SU-DHL-6 (cell line): Measurements from ENCODE around the gene STARD10.

Experiments used
- H2AFZ ChIP-seq: fragments of 200-600 bp; sonication (generic); 2 replicates; pipeline ENCODE4 v1.6.1; 2014; ENCODE audit warnings: low read depth, mild to moderate bottlenecking, moderate library complexity, mixed read lengths, antibody characterized with exemption, low read length; ENCODE audit not compliant: severe bottlenecking
- H3F3A ChIP-seq: fragments of 200-600 bp; shearing (Covaris generic); 2 replicates; pipeline ENCODE4 v1.6.0; 2016; ENCODE audit warnings: antibody characterized with exemption, mild to moderate bottlenecking; ENCODE audit not compliant: insufficient read depth
- H3K27ac ChIP-seq: fragments of 200-600 bp; sonication (generic); 2 replicates; pipeline ENCODE4 v1.5.1; 2016; ENCODE audit warnings: low read depth, mild to moderate bottlenecking, low read length, moderate library complexity, mixed read lengths
- H3K27me3 ChIP-seq: fragments of 200-600 bp; sonication (generic), shearing (Covaris generic); 2 replicates; pipeline ENCODE4 v1.6.0; 2014; ENCODE audit warnings: mild to moderate bottlenecking, low read length
- H3K36me3 ChIP-seq: fragments of 200-600 bp; sonication (generic); 2 replicates; pipeline ENCODE4 v1.6.1; 2014; ENCODE audit warnings: mild to moderate bottlenecking, low read length, mixed read lengths
- H3K4me2 ChIP-seq: fragments of 300-600, 200-600 bp; shearing (Covaris generic), sonication (generic); 2 replicates; pipeline ENCODE4 v1.6.0; 2014; ENCODE audit warnings: low read length, low read depth, mild to moderate bottlenecking; ENCODE audit not compliant: poor library complexity, severe bottlenecking
- H3K4me3 ChIP-seq: fragments of 200-600 bp; sonication (generic); 2 replicates; pipeline ENCODE4 v1.5.1; 2014; ENCODE audit warnings: antibody characterized with exemption, low read length, mild to moderate bottlenecking, mixed read lengths; ENCODE audit not compliant: insufficient read depth, poor library complexity, severe bottlenecking
- H3K79me2 ChIP-seq: fragments of 200-600 bp; sonication (generic); 2 replicates; pipeline ENCODE4 v1.6.1; 2014; ENCODE audit warnings: mild to moderate bottlenecking, low read length, moderate library complexity; ENCODE audit not compliant: insufficient read depth
- H3K9ac ChIP-seq: fragments of 200-600 bp; sonication (generic); 2 replicates; pipeline ENCODE4 v1.7.0; 2014; ENCODE audit warnings: mild to moderate bottlenecking, low read length
- H3K9me2 ChIP-seq: fragments of 200-600 bp; sonication (generic); replicated peaks from 2 replicates; pipeline ENCODE4 v1.6.1; 2014; ENCODE audit warnings: low read length; ENCODE audit not compliant: insufficient read depth
- H3K9me3 ChIP-seq: fragments of 200-600 bp; sonication (generic); 2 replicates; pipeline ENCODE4 v1.6.1; 2014; ENCODE audit warnings: low read length, mixed read lengths; ENCODE audit not compliant: insufficient read depth
- H4K20me1 ChIP-seq: fragments of 200-600 bp; sonication (generic); 2 replicates; pipeline ENCODE4 v1.6.1; 2014; ENCODE audit warnings: low read depth, mild to moderate bottlenecking, antibody characterized with exemption, low read length, moderate library complexity, mixed read lengths
- CTCF ChIP-seq: fragments of 200-600 bp; sonication (generic); IDR thresholded peaks from one replicate; pipeline ENCODE4 v1.5.1; 2017; ENCODE audit warnings: antibody characterized with exemption, mild to moderate bottlenecking, low read length, moderate library complexity; ENCODE audit not compliant: insufficient read depth, poor library complexity, severe bottlenecking
- EZH2phosphoT487 ChIP-seq: fragments of 200-600 bp; sonication (generic), shearing (Covaris generic); conservative IDR thresholded peaks from 2 replicates; pipeline ENCODE4 v1.6.1; 2018; ENCODE audit warnings: mild to moderate bottlenecking, antibody characterized with exemption, low read length, moderate library complexity, mixed read lengths

The STARD10 gene

GRCh38 chr11:72740060-72740424, 53.8 kb downstream of the STARD10 start:
- H3F3A ChIP-seq, result peaks cover 6% of the 10 kb centered on the region; the same call in 1 of the 2 replicates
- no peaks in the 10 kb centered on the region for H3K79me2 ChIP-seq
- H3K4me3 ChIP-seq, result no peak overlapping the region
- no peak overlapping the region for H2AFZ ChIP-seq
- no peak overlapping the region for H3K9ac ChIP-seq
- no peaks in the 10 kb centered on the region for H3K9me2 ChIP-seq
- H3K4me2 ChIP-seq, result no peak overlapping the region
- no peak overlapping the region for H3K27ac ChIP-seq
- TF ChIP-seq CTCF (no peak), EZH2phosphoT487 (no peak)
- no peaks in the 10 kb centered on the region for H3K27me3 ChIP-seq
- no peaks in the 10 kb centered on the region for H3K36me3 ChIP-seq
- H4K20me1 ChIP-seq, result no peaks in the 10 kb centered on the region
- H3K9me3 ChIP-seq, result no peaks in the 10 kb centered on the region

DNA sequence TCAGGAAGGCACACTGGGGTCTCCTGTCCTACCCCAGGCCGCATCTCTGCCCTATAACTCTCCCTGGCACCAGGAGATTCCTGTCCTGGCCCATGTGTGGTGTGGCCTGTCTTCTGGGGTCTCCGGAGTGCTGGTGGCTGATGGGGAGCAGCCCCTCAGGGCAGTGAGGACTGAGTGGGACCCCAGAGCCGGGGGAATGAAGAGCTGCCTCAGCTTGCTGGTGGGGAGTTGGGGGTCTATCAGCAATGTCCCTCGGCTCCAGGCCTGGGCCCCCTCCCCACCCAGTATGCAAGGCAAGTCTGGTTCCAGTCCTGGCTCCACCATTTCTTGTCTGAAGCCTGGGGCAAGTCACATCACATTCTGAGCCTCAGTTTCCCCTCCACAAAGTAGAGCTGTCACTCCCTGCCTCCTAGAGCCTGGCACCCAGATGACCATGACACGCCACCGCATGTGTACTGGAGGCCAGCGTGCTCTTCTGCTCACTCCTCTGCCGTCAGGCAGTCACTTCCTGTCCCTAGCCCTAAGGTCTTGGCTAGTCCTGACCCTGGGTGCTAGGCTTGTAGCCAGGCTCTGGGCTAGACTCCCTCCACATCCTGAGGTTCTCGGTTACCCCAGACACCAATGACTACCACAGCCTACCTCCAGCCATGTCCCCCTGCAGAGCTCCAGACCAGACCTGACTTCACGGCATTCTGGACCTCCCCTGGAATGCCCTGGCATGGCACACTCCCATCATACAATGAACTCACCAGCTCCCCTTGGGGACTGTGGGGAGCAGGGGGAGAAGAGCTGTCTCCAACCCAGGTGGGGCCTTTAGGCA, 54.4 kb downstream of the STARD10 start:
- Histone ChIP-seq H3K4me2 (peak overlapping the region; percentile 31), H3K9me3 (no peaks in the 10 kb centered on the region), H3K9ac (peak overlapping the region; percentile 27; the same call in 1 of the 2 replicates), H4K20me1 (no peaks in the 10 kb centered on the region), H2AFZ (no peak overlapping the region), H3K27me3 (no peaks in the 10 kb centered on the region), H3K4me3 (no peak overlapping the region), H3F3A (peaks cover 6% of the 10 kb centered on the region; the same call in 1 of the 2 replicates), H3K27ac (peak overlapping the region; percentile 30), H3K79me2 (no peaks in the 10 kb centered on the region), H3K36me3 (no peaks in the 10 kb centered on the region), H3K9me2 (no peaks in the 10 kb centered on the region)
- no peak for TF ChIP-seq EZH2phosphoT487
- TF ChIP-seq CTCF, result no peak

GRCh38 chr11:72738199-72739141, 55.4 kb downstream of the STARD10 start:
- Histone ChIP-seq H3K9ac (peak overlapping the region; percentile 27; the same call in 1 of the 2 replicates), H3K9me2 (no peaks in the 10 kb centered on the region), H4K20me1 (no peaks in the 10 kb centered on the region), H3F3A (peaks cover 6% of the 10 kb centered on the region; the same call in 1 of the 2 replicates), H3K79me2 (no peaks in the 10 kb centered on the region), H3K36me3 (no peaks in the 10 kb centered on the region), H3K27ac (peak overlapping the region; percentile 30), H2AFZ (no peak overlapping the region), H3K9me3 (no peaks in the 10 kb centered on the region), H3K4me2 (peak overlapping the region; percentile 31), H3K27me3 (no peaks in the 10 kb centered on the region), H3K4me3 (no peak overlapping the region)
- TF ChIP-seq EZH2phosphoT487 (no peak), CTCF (no peak)
